ENCODE measurements around the gene ODF2L. TPM values are rescaled to one million over a fixed set of nuclear protein-coding genes. Genes with fewer than 3 reads are reported as not detected.

Gene ODF2L
- total and polyA plus RNA-seq, 7 experiments from 2014 or later: 22.8 to 75.3 (median 51.7) TPM

Small RNA genes lying within 50 kb of the gene (microRNA-seq; reads per million reads assigned to microRNA genes)
- gene MIR7856 (ENCODE audit: borderline microRNAs expressed): not detected

Other genes with a start within 250 kb of the ODF2L start
- gene COL24A1, start 239.6 kb downstream of the ODF2L start, total RNA-seq: 1 to 10 TPM in 1 of 5 experiments, under 1 TPM in 1, not detected in 3; 0.40 to 1.5 TPM
- not detected for gene COL24A1, start 239.6 kb downstream of the ODF2L start, polyA plus RNA-seq
- not detected for gene CLCA2, start 27.8 kb upstream of the ODF2L start, total RNA-seq
- gene CLCA2, start 27.8 kb upstream of the ODF2L start, polyA plus RNA-seq: not detected
- not detected for gene CLCA1, start 72.6 kb upstream of the ODF2L start, total RNA-seq
- not detected for gene CLCA1, start 72.6 kb upstream of the ODF2L start, polyA plus RNA-seq
- not detected for gene CLCA4, start 150.8 kb upstream of the ODF2L start, total RNA-seq
- gene CLCA4, start 150.8 kb upstream of the ODF2L start, polyA plus RNA-seq: not detected